ENCODE data around the gene PDE7B.
"Not testable (repeated sequence)": the region's sequence is repeated elsewhere in the genome, so short reads cannot be mapped to it uniquely, and the experiment has no call there.

PDE7B gene

GRCh38 chr6:136092897-136093296 lies 241.4 kb downstream of the PDE7B start:
- in situ Hi-C loops (cut with MboI; ENCODE audit: low sequenced_read_pairs) = no loop called here

GRCh38 chr6:136093835-136094234 lies 242.3 kb downstream of the PDE7B start:
- in situ Hi-C loops (cut with MboI; ENCODE audit: low sequenced_read_pairs) = no loop called here

GRCh38 chr6:136094812-136095211 lies 243.3 kb downstream of the PDE7B start:
- in situ Hi-C loops (cut with MboI; ENCODE audit: low sequenced_read_pairs) = no loop called here

GRCh38 chr6:136095986-136096385 lies 244.5 kb downstream of the PDE7B start:
- in situ Hi-C loops (cut with MboI; ENCODE audit: low sequenced_read_pairs) = no loop called here

- in situ Hi-C loops (cut with MboI; ENCODE audit: low sequenced_read_pairs) = no loop called here
These were observed 251.6 kb downstream of the PDE7B start for GRCh38 chr6:136102991-136103688.

- in situ Hi-C loops (cut with MboI; ENCODE audit: low sequenced_read_pairs) = no loop called here
These were observed 252.3 kb downstream of the PDE7B start for GRCh38 chr6:136103763-136104311.

GRCh38 chr6:136104556-136104955 lies 253.1 kb downstream of the PDE7B start:
- in situ Hi-C loops (cut with MboI; ENCODE audit: low sequenced_read_pairs) = no loop called here

GRCh38 chr6:136105797-136106196 lies 254.3 kb downstream of the PDE7B start:
- in situ Hi-C loops (cut with MboI; ENCODE audit: low sequenced_read_pairs) = not testable (repeated sequence)

GRCh38 chr6:136108361-136108945 lies 257.0 kb downstream of the PDE7B start:
- in situ Hi-C loops (cut with MboI; ENCODE audit: low sequenced_read_pairs) = no loop called here

- in situ Hi-C loops (cut with MboI; ENCODE audit: low sequenced_read_pairs) = no loop called here
These were observed 260.3 kb downstream of the PDE7B start for GRCh38 chr6:136111831-136112230.

GRCh38 chr6:136112262-136112661 lies 260.8 kb downstream of the PDE7B start:
- in situ Hi-C loops (cut with MboI; ENCODE audit: low sequenced_read_pairs) = no loop called here

- in situ Hi-C loops (cut with MboI; ENCODE audit: low sequenced_read_pairs) = no loop called here
These were observed 262.3 kb downstream of the PDE7B start for GRCh38 chr6:136113736-136114173.

- in situ Hi-C loops (cut with MboI; ENCODE audit: low sequenced_read_pairs) = no loop called here
These were observed 263.2 kb downstream of the PDE7B start for GRCh38 chr6:136114661-136115060.

GRCh38 chr6:136115941-136116340 lies 264.4 kb downstream of the PDE7B start:
- in situ Hi-C loops (cut with MboI; ENCODE audit: low sequenced_read_pairs) = no loop called here

GRCh38 chr6:136117081-136117480 lies 265.6 kb downstream of the PDE7B start:
- in situ Hi-C loops (cut with MboI; ENCODE audit: low sequenced_read_pairs) = no loop called here

- in situ Hi-C loops (cut with MboI; ENCODE audit: low sequenced_read_pairs) = no loop called here
These were observed 267.3 kb downstream of the PDE7B start for GRCh38 chr6:136118787-136119186.

GRCh38 chr6:136123468-136123867 lies 272.0 kb downstream of the PDE7B start:
- in situ Hi-C loops (cut with MboI; ENCODE audit: low sequenced_read_pairs) = no loop called here

- in situ Hi-C loops (cut with MboI; ENCODE audit: low sequenced_read_pairs) = no loop called here
These were observed 274.1 kb downstream of the PDE7B start for GRCh38 chr6:136125585-136125984.

GRCh38 chr6:136127873-136128272 lies 276.4 kb downstream of the PDE7B start:
- in situ Hi-C loops (cut with MboI; ENCODE audit: low sequenced_read_pairs) = no loop called here

GRCh38 chr6:136129365-136129764 lies 277.9 kb downstream of the PDE7B start:
- in situ Hi-C loops (cut with MboI; ENCODE audit: low sequenced_read_pairs) = no loop called here

GRCh38 chr6:136134268-136134667 lies 282.8 kb downstream of the PDE7B start:
- in situ Hi-C loops (cut with MboI; ENCODE audit: low sequenced_read_pairs) = no loop called here

GRCh38 chr6:136134751-136135150 lies 283.2 kb downstream of the PDE7B start:
- in situ Hi-C loops (cut with MboI; ENCODE audit: low sequenced_read_pairs) = no loop called here

Data from HL-60/S4 treated with retinoic acid at 250 ng/mL for 4 days and 3 days (cell line).